Stimulated activated CD4-positive, alpha-beta T cell treated with anti-CD3 and anti-CD28 coated beads, Interleukin-12 subunit alpha, Interleukin-12 subunit beta, amount 100 ng/mL, for 4 hours (primary cell): ENCODE data around the gene UMAD1.

Source experiments
- DNase-seq: peaks from one replicate; pipeline ENCODE4 v3.0.0-alpha.2; 2020

The UMAD1 gene

GRCh38 chr7:7848892-7849291 lies 208.3 kb downstream of the UMAD1 start:
- DNase-seq = no peak

GRCh38 chr7:7850150-7850549 lies 209.6 kb downstream of the UMAD1 start:
- DNase-seq = no peak

- DNase-seq = no peak
Measured at GRCh38 chr7:7851381-7851780, 210.8 kb downstream of the UMAD1 start.

GRCh38 chr7:7851991-7852390 lies 211.4 kb downstream of the UMAD1 start:
- DNase-seq = no peak

- no peak for DNase-seq
Measured at GRCh38 chr7:7857143-7857583, 216.6 kb downstream of the UMAD1 start.

- no peak for DNase-seq
Measured at GRCh38 chr7:7858559-7858958, 218.0 kb downstream of the UMAD1 start.

GRCh38 chr7:7859411-7859810 lies 218.9 kb downstream of the UMAD1 start:
- no peak for DNase-seq

- no peak for DNase-seq
Measured at GRCh38 chr7:7861211-7861633, 220.7 kb downstream of the UMAD1 start.

GRCh38 chr7:7862393-7862792 lies 221.8 kb downstream of the UMAD1 start:
- DNase-seq = no peak

GRCh38 chr7:7867846-7868571 lies 227.5 kb downstream of the UMAD1 start:
- no peak for DNase-seq

- DNase-seq = no peak
Measured at GRCh38 chr7:7868572-7868899, 228.0 kb downstream of the UMAD1 start.

- no peak for DNase-seq
Measured at GRCh38 chr7:7869036-7869435, 228.5 kb downstream of the UMAD1 start.

GRCh38 chr7:7869651-7870050 lies 229.1 kb downstream of the UMAD1 start:
- DNase-seq = no peak

- no peak for DNase-seq
Measured at GRCh38 chr7:7870555-7870954, 230.0 kb downstream of the UMAD1 start.

GRCh38 chr7:7876419-7876818 lies 235.9 kb downstream of the UMAD1 start:
- DNase-seq = no peak

- DNase-seq = no peak
Measured at GRCh38 chr7:7881581-7881980, 241.0 kb downstream of the UMAD1 start.

- no peak for DNase-seq
Measured at GRCh38 chr7:7882888-7883287, 242.3 kb downstream of the UMAD1 start.

GRCh38 chr7:7883394-7883793 lies 242.8 kb downstream of the UMAD1 start:
- no peak for DNase-seq

GRCh38 chr7:7884855-7885254 lies 244.3 kb downstream of the UMAD1 start:
- DNase-seq = no peak

GRCh38 chr7:7889791-7890568 lies 249.4 kb downstream of the UMAD1 start:
- no peak for DNase-seq

GRCh38 chr7:7895004-7895650 lies 254.6 kb downstream of the UMAD1 start:
- DNase-seq = no peak

GRCh38 chr7:7895754-7896153 lies 255.2 kb downstream of the UMAD1 start:
- DNase-seq = no peak

- DNase-seq = no peak
Measured at GRCh38 chr7:7897509-7897908, 257.0 kb downstream of the UMAD1 start.

- no peak for DNase-seq
Measured at GRCh38 chr7:7897949-7898515, 257.5 kb downstream of the UMAD1 start.
